GM12878 (cell line): ENCODE measurements around the gene MLEC.

Experiments used
- BRCA1 ChIP-seq: IDR thresholded peaks from 2 replicates; pipeline ENCODE4 v1.6.1; 2011; ENCODE audit warnings: low read depth, low read length, improper control_type of control experiment
- EED ChIP-seq: sonication (generic); IDR thresholded peaks from 2 replicates; pipeline ENCODE4 v1.6.1; 2016; ENCODE audit warnings: antibody characterized with exemption, low read depth
- GABPA ChIP-seq: IDR thresholded peaks from 2 replicates; pipeline ENCODE4 v1.6.1; 2014; ENCODE audit warnings: antibody characterized with exemption, low read depth, mild to moderate bottlenecking, inconsistent platforms
- MAX ChIP-seq: IDR thresholded peaks from 2 replicates; pipeline ENCODE4 v1.6.1; 2012; ENCODE audit warnings: low read depth, low read length, improper control_type of control experiment
- NFIC ChIP-seq: IDR thresholded peaks from 2 replicates; pipeline ENCODE4 v1.6.1; 2012; ENCODE audit warnings: low read depth, mild to moderate bottlenecking, inconsistent platforms, low read length, moderate library complexity
- NRF1 ChIP-seq: conservative IDR thresholded peaks from 2 replicates; pipeline ENCODE4 v1.6.1; 2011; ENCODE audit warnings: mild to moderate bottlenecking, low read depth, low read length, improper control_type of control experiment
- PKNOX1 ChIP-seq: fragments of 450-650 bp; IDR thresholded peaks from 2 replicates; pipeline ENCODE4 v1.6.1; 2016; ENCODE audit warnings: mild to moderate bottlenecking
- POLR2AphosphoS2 ChIP-seq: IDR thresholded peaks from 2 replicates; pipeline ENCODE4 v1.6.1; 2011; ENCODE audit warnings: low read depth, mild to moderate bottlenecking, low read length, improper control_type of control experiment, moderate library complexity
- RAD51 ChIP-seq: fragments of 450-650 bp; IDR thresholded peaks from 2 replicates; pipeline ENCODE4 v1.6.1; 2016; ENCODE audit warnings: moderate library complexity, mild to moderate bottlenecking, inconsistent platforms
- RFX5 ChIP-seq: IDR thresholded peaks from 2 replicates; pipeline ENCODE4 v1.6.1; 2011; ENCODE audit warnings: low read depth, low read length, improper control_type of control experiment
- USF2 ChIP-seq: IDR thresholded peaks from 2 replicates; pipeline ENCODE4 v1.6.1; 2011; ENCODE audit warnings: low read depth, low read length, improper control_type of control experiment, borderline replicate concordance
- TF ChIP-seq, protein P1 (sequence below), 3 experiments: IDR thresholded peaks in 2 of 3; conservative IDR thresholded peaks in 1 of 3; 2 replicates each; pipeline ENCODE4 v1.5.1; 2011; ENCODE audit warnings: low read depth in 3 of 3, low read length in 3 of 3, mild to moderate bottlenecking in 3 of 3, control low read depth in 2 of 3, moderate library complexity in 2 of 3, inconsistent platforms in 1 of 3, mixed read lengths in 1 of 3; ENCODE audit not compliant: control insufficient read depth in 2 of 3, insufficient read depth in 1 of 3; ENCODE audit errors: extremely low read depth in 1 of 3
- TF ChIP-seq, protein P2 (sequence below): IDR thresholded peaks from 2 replicates; pipeline ENCODE4 v1.6.1; 2012; ENCODE audit warnings: mild to moderate bottlenecking, low read depth, low read length

- TF ChIP-seq, protein P1, sequence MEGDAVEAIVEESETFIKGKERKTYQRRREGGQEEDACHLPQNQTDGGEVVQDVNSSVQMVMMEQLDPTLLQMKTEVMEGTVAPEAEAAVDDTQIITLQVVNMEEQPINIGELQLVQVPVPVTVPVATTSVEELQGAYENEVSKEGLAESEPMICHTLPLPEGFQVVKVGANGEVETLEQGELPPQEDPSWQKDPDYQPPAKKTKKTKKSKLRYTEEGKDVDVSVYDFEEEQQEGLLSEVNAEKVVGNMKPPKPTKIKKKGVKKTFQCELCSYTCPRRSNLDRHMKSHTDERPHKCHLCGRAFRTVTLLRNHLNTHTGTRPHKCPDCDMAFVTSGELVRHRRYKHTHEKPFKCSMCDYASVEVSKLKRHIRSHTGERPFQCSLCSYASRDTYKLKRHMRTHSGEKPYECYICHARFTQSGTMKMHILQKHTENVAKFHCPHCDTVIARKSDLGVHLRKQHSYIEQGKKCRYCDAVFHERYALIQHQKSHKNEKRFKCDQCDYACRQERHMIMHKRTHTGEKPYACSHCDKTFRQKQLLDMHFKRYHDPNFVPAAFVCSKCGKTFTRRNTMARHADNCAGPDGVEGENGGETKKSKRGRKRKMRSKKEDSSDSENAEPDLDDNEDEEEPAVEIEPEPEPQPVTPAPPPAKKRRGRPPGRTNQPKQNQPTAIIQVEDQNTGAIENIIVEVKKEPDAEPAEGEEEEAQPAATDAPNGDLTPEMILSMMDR (IDR thresholded peaks at IDR 0.05 in 2 of 3, conservative IDR thresholded peaks at IDR 0.05 in 1 of 3; ENCODE audit: control insufficient read depth in 2 of 3, extremely low read depth in 1 of 3, insufficient read depth in 1 of 3, low read depth in 3 of 3, low read length in 3 of 3) = no peak
- TF ChIP-seq NFIC = no peak
- TF ChIP-seq USF2 = no peak
- TF ChIP-seq, protein P2, sequence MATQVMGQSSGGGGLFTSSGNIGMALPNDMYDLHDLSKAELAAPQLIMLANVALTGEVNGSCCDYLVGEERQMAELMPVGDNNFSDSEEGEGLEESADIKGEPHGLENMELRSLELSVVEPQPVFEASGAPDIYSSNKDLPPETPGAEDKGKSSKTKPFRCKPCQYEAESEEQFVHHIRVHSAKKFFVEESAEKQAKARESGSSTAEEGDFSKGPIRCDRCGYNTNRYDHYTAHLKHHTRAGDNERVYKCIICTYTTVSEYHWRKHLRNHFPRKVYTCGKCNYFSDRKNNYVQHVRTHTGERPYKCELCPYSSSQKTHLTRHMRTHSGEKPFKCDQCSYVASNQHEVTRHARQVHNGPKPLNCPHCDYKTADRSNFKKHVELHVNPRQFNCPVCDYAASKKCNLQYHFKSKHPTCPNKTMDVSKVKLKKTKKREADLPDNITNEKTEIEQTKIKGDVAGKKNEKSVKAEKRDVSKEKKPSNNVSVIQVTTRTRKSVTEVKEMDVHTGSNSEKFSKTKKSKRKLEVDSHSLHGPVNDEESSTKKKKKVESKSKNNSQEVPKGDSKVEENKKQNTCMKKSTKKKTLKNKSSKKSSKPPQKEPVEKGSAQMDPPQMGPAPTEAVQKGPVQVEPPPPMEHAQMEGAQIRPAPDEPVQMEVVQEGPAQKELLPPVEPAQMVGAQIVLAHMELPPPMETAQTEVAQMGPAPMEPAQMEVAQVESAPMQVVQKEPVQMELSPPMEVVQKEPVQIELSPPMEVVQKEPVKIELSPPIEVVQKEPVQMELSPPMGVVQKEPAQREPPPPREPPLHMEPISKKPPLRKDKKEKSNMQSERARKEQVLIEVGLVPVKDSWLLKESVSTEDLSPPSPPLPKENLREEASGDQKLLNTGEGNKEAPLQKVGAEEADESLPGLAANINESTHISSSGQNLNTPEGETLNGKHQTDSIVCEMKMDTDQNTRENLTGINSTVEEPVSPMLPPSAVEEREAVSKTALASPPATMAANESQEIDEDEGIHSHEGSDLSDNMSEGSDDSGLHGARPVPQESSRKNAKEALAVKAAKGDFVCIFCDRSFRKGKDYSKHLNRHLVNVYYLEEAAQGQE = no peak
- TF ChIP-seq RAD51 = no peak
- TF ChIP-seq NRF1 = no peak
- no peak for TF ChIP-seq GABPA
- TF ChIP-seq MAX = no peak
- no peak for TF ChIP-seq BRCA1
- no peak for TF ChIP-seq EED
- TF ChIP-seq RFX5 = no peak
- no peak for TF ChIP-seq POLR2AphosphoS2
- no peak for TF ChIP-seq PKNOX1
These were observed 62.3 kb downstream of the MLEC start for GRCh38 chr12:120749256-120749655.
